HEK293 (cell line): Measurements from ENCODE around the gene FRYL.
"Not testable (repeated sequence)": the region's sequence is repeated elsewhere in the genome, so short reads cannot be mapped to it uniquely, and the experiment has no call there.

Experiments
- CTCF ChIA-PET: fragments of 350-600 bp; formaldehyde crosslinking; extraction: SDS; loops from one replicate; lab custom pipeline; 2021; ENCODE audit warnings: antibody characterized with exemption; lab: Yijun Ruan, JAX
- POLR2A ChIA-PET: fragments of 300-600 bp; formaldehyde crosslinking; extraction: SDS; loops from one replicate; lab custom pipeline; 2020; ENCODE audit warnings: antibody characterized with exemption, inconsistent platforms; lab: Yijun Ruan, JAX
- H3K27ac ChIP-seq: fragments of 200-500 bp; sonication (Bioruptor generic); 2 replicates; pipeline ENCODE4 v1.5.1; 2014; ENCODE audit warnings: low read depth, low read length, control low read depth, inconsistent platforms; ENCODE audit errors: extremely low read depth
- H3K36me3 ChIP-seq, 2 experiments: fragments of 200-500 bp in 1 of 2; sonication (Bioruptor generic) in 1 of 2; 1 replicate in 1 of 2; 2 replicates in 1 of 2; pipeline ENCODE4 v1.5.1; 2014 to 2017; ENCODE audit warnings: inconsistent platforms in 2 of 2, low read length in 2 of 2; ENCODE audit not compliant: control insufficient read depth in 2 of 2, insufficient read depth in 1 of 2
- H3K4me1 ChIP-seq: fragments of 200-500 bp; sonication (Bioruptor generic); 2 replicates; pipeline ENCODE4 v1.5.1; 2014; ENCODE audit warnings: mild to moderate bottlenecking, low read length, inconsistent platforms; ENCODE audit not compliant: control insufficient read depth, insufficient read depth
- H3K4me3 ChIP-seq: 2 replicates; pipeline ENCODE4 v1.5.1; 2011; ENCODE audit warnings: low read depth, mild to moderate bottlenecking, control low read depth, low read length, moderate library complexity
- H3K9me3 ChIP-seq: fragments of 200-500 bp; sonication (Bioruptor generic); 2 replicates; pipeline ENCODE4 v1.5.1; 2014; ENCODE audit warnings: low read depth, low read length, inconsistent platforms; ENCODE audit not compliant: control insufficient read depth, insufficient read depth
- BCL11B ChIP-seq: fragments of 450-650 bp; formaldehyde crosslinking; IDR thresholded peaks from 2 replicates; pipeline ENCODE4 v1.5.1; 2016; ENCODE audit warnings: low read depth, missing biosample characterization, missing genetic modification characterization
- EGR2 ChIP-seq: fragments of 450-650 bp; formaldehyde crosslinking; IDR thresholded peaks from 2 replicates; pipeline ENCODE4 v1.5.1; 2016; ENCODE audit warnings: low read depth, missing biosample characterization, missing genetic modification characterization
- HOXC10 ChIP-seq: sonication (generic); formaldehyde crosslinking; IDR thresholded peaks from 2 replicates; pipeline ENCODE4 v1.8.1; 2023; ENCODE audit warnings: mild to moderate bottlenecking, missing genetic modification reagents
- HOXD13 ChIP-seq: sonication (generic); formaldehyde crosslinking; IDR thresholded peaks from 2 replicates; pipeline ENCODE4 v1.8.0; 2022; ENCODE audit warnings: missing genetic modification reagents, borderline replicate concordance
- KLF17 ChIP-seq: fragments of 450-650 bp; formaldehyde crosslinking; IDR thresholded peaks from 2 replicates; pipeline ENCODE4 v1.5.1; 2016; ENCODE audit warnings: missing biosample characterization, missing genetic modification characterization
- MYNN ChIP-seq: fragments of 450-650 bp; formaldehyde crosslinking; IDR thresholded peaks from 2 replicates; pipeline ENCODE4 v1.5.1; 2016; ENCODE audit warnings: missing biosample characterization, missing genetic modification characterization, borderline replicate concordance
- REPIN1 ChIP-seq: fragments of 450-650 bp; formaldehyde crosslinking; IDR thresholded peaks from 2 replicates; pipeline ENCODE4 v1.5.1; 2017; ENCODE audit warnings: missing biosample characterization, missing genetic modification characterization, low read depth
- ZNF121 ChIP-seq: fragments of 450-650 bp; formaldehyde crosslinking; IDR thresholded peaks from 2 replicates; pipeline ENCODE4 v1.5.1; 2016; ENCODE audit warnings: missing biosample characterization, missing genetic modification characterization
- ZNF140 ChIP-seq: fragments of 450-650 bp; formaldehyde crosslinking; IDR thresholded peaks from 2 replicates; pipeline ENCODE4 v1.5.1; 2016; ENCODE audit warnings: missing biosample characterization, missing genetic modification characterization
- ZNF274 ChIP-seq, 2 experiments: fragments of 200-500 bp in 1 of 2; fragments of 450-650 bp in 1 of 2; sonication (Bioruptor generic) in 1 of 2; formaldehyde crosslinking in 1 of 2; IDR thresholded peaks; 2 replicates each; pipeline versions ENCODE4 v1.5.1 to v1.6.1; 2014 to 2016; ENCODE audit warnings: borderline replicate concordance in 1 of 2, inconsistent platforms in 1 of 2, low read length in 1 of 2, missing biosample characterization in 1 of 2, missing genetic modification characterization in 1 of 2
- ZNF341 ChIP-seq: fragments of 450-650 bp; formaldehyde crosslinking; IDR thresholded peaks from 2 replicates; pipeline ENCODE4; 2016; ENCODE audit warnings: low read depth, missing biosample characterization, missing genetic modification characterization
- ZNF704 ChIP-seq: fragments of 450-650 bp; formaldehyde crosslinking; IDR thresholded peaks from 2 replicates; pipeline ENCODE4 v1.5.1; 2016; ENCODE audit warnings: missing biosample characterization, missing genetic modification characterization

The FRYL gene

GRCh38 chr4:48779998-48780864, at the start of gene FRYL (continued):
- TF ChIP-seq ZNF341 (tag by site-specific recombination) (peak; percentile 88), ZNF140 (no peak), ZNF704 (no peak), REPIN1 (tag by site-specific recombination) (no peak), HOXC10 (CRISPR knock-in tag) (no peak)

- Histone ChIP-seq H3K9me3 (no peaks in the 10 kb centered on the region), H3K4me3 (no peak overlapping the region), H3K36me3 (no peaks in the 10 kb centered on the region), H3K27ac (no peak overlapping the region), H3K4me1 (no peaks in the 10 kb centered on the region)
- CTCF ChIA-PET: interaction anchor here (0.6 kb wide), 1 partner anchor 44 kb away, joined by 3 read pairs; no protein-coding TSS in a partner anchor
- POLR2A ChIA-PET: interaction anchor here (1.0 kb wide), 1 partner anchor 47 kb away, joined by 3 read pairs; no protein-coding TSS in a partner anchor
- TF ChIP-seq ZNF274 (IDR thresholded peaks at IDR 0.05; ENCODE audit: low read length) (no peak), ZNF274 (tag by site-specific recombination; IDR thresholded peaks at IDR 0.05; ENCODE audit: borderline replicate concordance) (no peak), MYNN (tag by site-specific recombination) (no peak)
Observed at GRCh38 chr4:48827622-48828021, 47.5 kb upstream of the FRYL start.

GRCh38 chr4:48821431-48821830, 41.4 kb upstream of the FRYL start:
- H3K4me3 ChIP-seq, POLR2A ChIA-PET, H3K4me1 ChIP-seq, H3K36me3 ChIP-seq, H3K27ac ChIP-seq, H3K9me3 ChIP-seq, CTCF ChIA-PET: not testable (repeated sequence)

GRCh38 chr4:48816971-48817370, 36.9 kb upstream of the FRYL start:
- no peaks in the 10 kb centered on the region for H3K4me1 ChIP-seq
- TF ChIP-seq KLF17 (no peak), EGR2 (tag by site-specific recombination) (no peak), HOXD13 (CRISPR knock-in tag) (no peak), BCL11B (tag by site-specific recombination) (no peak), ZNF121 (tag by site-specific recombination) (no peak)
- no peak overlapping the region for H3K4me3 ChIP-seq
- no peak overlapping the region for H3K27ac ChIP-seq
- no peaks in the 10 kb centered on the region for H3K36me3 ChIP-seq
- ChIA-PET POLR2A (no interaction called here), CTCF (interaction anchor here (0.6 kb wide), 1 partner anchor 211 kb away, joined by 3 read pairs; no protein-coding TSS in a partner anchor)
- H3K9me3 ChIP-seq: no peaks in the 10 kb centered on the region

- H3K27ac ChIP-seq, H3K36me3 ChIP-seq, H3K9me3 ChIP-seq, H3K4me3 ChIP-seq, POLR2A ChIA-PET, H3K4me1 ChIP-seq: not testable (repeated sequence)
- CTCF ChIA-PET: interaction anchor here (0.6 kb wide), 1 partner anchor 9 kb away, joined by 3 read pairs; no protein-coding TSS in a partner anchor
Observed at GRCh38 chr4:48816297-48816696, 36.2 kb upstream of the FRYL start.
